ENCODE data around the gene CCDC87. TPM values are rescaled to one million over a fixed set of nuclear protein-coding genes. Genes with fewer than 3 reads are reported as not detected.

CCDC87 gene
- total RNA-seq, 1 donor from 2014 or later, result 0.22 TPM

DNA sequence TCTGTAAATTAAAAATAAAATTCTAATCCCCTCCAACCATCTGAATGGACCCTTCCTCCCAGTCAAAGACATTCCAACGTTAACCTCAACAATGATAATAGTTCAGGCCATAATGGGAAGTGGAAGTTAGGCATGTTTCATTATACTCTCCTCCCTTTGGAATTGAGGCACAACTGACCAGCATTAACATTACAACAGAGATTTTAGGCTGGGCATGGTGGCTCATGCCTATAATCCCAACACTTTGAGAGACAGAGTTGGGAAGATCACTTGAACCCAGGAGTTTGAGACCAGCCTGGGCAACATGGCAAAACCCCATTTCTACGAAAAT, 22.0 kb downstream of the CCDC87 start:
- Mint-ChIP-seq H3K9me3 (peaks cover 14% of the 10 kb centered on the region), H3K27ac (peak overlapping the region; percentile 57), H3K4me3 (peak overlapping the region; percentile 11), H3K36me3 (peaks cover 3% of the 10 kb centered on the region), H3K27me3 (ENCODE audit: insufficient read depth, low read depth) (peaks cover 14% of the 10 kb centered on the region), H3K4me1 (peaks cover 13% of the 10 kb centered on the region)
- Histone ChIP-seq H3F3A (ENCODE audit: low read depth) (peaks cover 14% of the 10 kb centered on the region), H3K4me1 (peaks cover 16% of the 10 kb centered on the region), H3K9ac (no peak overlapping the region), H3K4me3 (no peak overlapping the region), H3K27me3 (no peaks in the 10 kb centered on the region), H3K79me2 (ENCODE audit: low read depth) (no peaks in the 10 kb centered on the region), H2AFZ (replicated peaks) (peak overlapping the region; percentile 75), H3K4me2 (peak overlapping the region; percentile 33), H3K9me3 (ENCODE audit: low read depth) (no peaks in the 10 kb centered on the region), H3K36me3 (no peaks in the 10 kb centered on the region), H3K27ac (peak overlapping the region; percentile 90), H4K20me1 (ENCODE audit: low read depth) (no peaks in the 10 kb centered on the region)
- no peak for DNase-seq (ENCODE audit: low spot score)
- TF ChIP-seq EZH2phosphoT487 (IDR thresholded peaks at IDR 0.05) (no peak), EZH2 (IDR thresholded peaks at IDR 0.05) (no peak)
- TF ChIP-seq, protein P1, sequence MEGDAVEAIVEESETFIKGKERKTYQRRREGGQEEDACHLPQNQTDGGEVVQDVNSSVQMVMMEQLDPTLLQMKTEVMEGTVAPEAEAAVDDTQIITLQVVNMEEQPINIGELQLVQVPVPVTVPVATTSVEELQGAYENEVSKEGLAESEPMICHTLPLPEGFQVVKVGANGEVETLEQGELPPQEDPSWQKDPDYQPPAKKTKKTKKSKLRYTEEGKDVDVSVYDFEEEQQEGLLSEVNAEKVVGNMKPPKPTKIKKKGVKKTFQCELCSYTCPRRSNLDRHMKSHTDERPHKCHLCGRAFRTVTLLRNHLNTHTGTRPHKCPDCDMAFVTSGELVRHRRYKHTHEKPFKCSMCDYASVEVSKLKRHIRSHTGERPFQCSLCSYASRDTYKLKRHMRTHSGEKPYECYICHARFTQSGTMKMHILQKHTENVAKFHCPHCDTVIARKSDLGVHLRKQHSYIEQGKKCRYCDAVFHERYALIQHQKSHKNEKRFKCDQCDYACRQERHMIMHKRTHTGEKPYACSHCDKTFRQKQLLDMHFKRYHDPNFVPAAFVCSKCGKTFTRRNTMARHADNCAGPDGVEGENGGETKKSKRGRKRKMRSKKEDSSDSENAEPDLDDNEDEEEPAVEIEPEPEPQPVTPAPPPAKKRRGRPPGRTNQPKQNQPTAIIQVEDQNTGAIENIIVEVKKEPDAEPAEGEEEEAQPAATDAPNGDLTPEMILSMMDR (IDR thresholded peaks at IDR 0.05), result no peak

DNA sequence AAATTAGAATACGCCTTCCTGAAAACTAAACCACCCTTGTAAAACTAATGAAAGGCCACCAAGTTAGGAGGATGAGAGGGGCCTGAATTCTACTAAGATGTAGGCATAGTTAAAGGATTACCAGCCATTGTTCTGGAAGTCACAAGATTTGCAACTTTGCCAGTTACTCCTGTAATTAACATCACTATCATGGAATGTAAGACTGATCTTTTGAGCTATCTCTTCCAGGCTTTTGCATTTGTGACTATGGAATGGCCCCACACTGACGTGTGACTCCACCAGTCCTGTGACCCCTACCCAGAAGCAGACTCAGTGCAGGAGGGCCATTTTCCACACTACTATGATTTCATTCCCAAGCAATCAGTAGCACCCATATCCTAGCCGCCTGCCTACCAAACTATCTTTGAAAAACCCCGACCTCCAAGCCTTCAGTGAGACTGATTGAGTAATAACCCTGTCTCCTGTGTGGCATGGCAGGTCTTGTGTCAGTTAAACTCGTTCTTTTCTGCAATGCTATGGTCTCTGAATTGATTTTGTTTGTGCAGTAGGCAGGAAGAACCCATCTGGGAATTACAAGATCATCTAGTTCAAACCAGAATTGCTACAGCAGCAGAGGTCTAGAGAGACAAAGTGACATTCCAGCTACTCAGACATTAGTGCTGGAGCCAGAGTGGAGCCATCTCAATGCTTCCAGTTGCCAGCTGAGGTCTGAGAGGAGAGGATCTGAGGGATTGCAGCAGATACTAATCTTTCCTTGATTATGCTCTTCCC, 22.6 kb downstream of the CCDC87 start:
- Histone ChIP-seq H3K4me2 (peak overlapping the region; percentile 33), H3K27ac (peak overlapping the region; percentile 90), H3K9ac (no peak overlapping the region), H3K4me3 (no peak overlapping the region), H3K79me2 (ENCODE audit: low read depth) (no peaks in the 10 kb centered on the region), H3K4me1 (peaks cover 16% of the 10 kb centered on the region), H2AFZ (replicated peaks) (peak overlapping the region; percentile 75), H3K9me3 (ENCODE audit: low read depth) (no peaks in the 10 kb centered on the region), H3K36me3 (no peaks in the 10 kb centered on the region), H3F3A (ENCODE audit: low read depth) (peaks cover 14% of the 10 kb centered on the region), H4K20me1 (ENCODE audit: low read depth) (no peaks in the 10 kb centered on the region), H3K27me3 (no peaks in the 10 kb centered on the region)
- peak overlapping the region; percentile 57 for H3K27ac Mint-ChIP-seq
- peak; percentile 69 for DNase-seq (ENCODE audit: low spot score)
- peaks cover 14% of the 10 kb centered on the region for H3K27me3 Mint-ChIP-seq (ENCODE audit: insufficient read depth, low read depth)
- H3K9me3 Mint-ChIP-seq, result peaks cover 14% of the 10 kb centered on the region
- peaks cover 3% of the 10 kb centered on the region for H3K36me3 Mint-ChIP-seq
- H3K4me1 Mint-ChIP-seq, result peaks cover 13% of the 10 kb centered on the region
- TF ChIP-seq EZH2 (IDR thresholded peaks at IDR 0.05), result no peak
- peak overlapping the region; percentile 11 for H3K4me3 Mint-ChIP-seq

DNA sequence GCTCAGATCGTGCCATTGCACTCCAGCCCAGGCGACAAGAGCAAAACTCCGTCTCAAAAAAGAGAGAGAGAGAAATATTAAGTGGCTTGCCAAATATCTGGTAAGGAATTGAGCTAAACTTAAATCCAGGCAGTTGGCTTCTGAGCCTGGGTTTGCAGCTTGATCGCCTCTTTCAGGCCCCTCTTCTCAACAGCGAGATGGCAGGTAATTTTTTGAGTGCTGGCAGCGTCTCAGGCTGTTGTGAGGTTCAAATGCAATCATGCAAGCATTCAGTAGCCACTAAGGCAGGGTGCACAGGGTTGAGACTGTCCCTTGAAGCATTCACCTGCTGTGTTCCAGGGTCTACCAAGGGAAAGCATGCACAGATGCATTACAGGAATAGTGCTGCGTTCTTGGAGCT, 23.8 kb downstream of the CCDC87 start:
- Mint-ChIP-seq H3K27me3 (ENCODE audit: insufficient read depth, low read depth) (peaks cover 7% of the 10 kb centered on the region), H3K4me3 (no peak overlapping the region), H3K36me3 (no peaks in the 10 kb centered on the region), H3K27ac (no peak overlapping the region), H3K4me1 (peaks cover 13% of the 10 kb centered on the region), H3K9me3 (peaks cover 6% of the 10 kb centered on the region)
- peaks cover 16% of the 10 kb centered on the region for H3K4me1 ChIP-seq
- H3K4me2 ChIP-seq, result no peak overlapping the region
- no peaks in the 10 kb centered on the region for H3K36me3 ChIP-seq
- H3K4me3 ChIP-seq, result no peak overlapping the region
- H3F3A ChIP-seq (ENCODE audit: low read depth), result peaks cover 14% of the 10 kb centered on the region
- no peaks in the 10 kb centered on the region for H3K27me3 ChIP-seq
- no peaks in the 10 kb centered on the region for H4K20me1 ChIP-seq (ENCODE audit: low read depth)
- TF ChIP-seq EZH2phosphoT487 (IDR thresholded peaks at IDR 0.05) (no peak), EZH2 (IDR thresholded peaks at IDR 0.05) (no peak)
- TF ChIP-seq, protein P1 (IDR thresholded peaks at IDR 0.05), result no peak
- H3K9me3 ChIP-seq (ENCODE audit: low read depth), result no peaks in the 10 kb centered on the region
- no peak for DNase-seq (ENCODE audit: low spot score)
- H3K27ac ChIP-seq, result no peak overlapping the region
- H3K9ac ChIP-seq, result no peak overlapping the region
- no peak overlapping the region for H2AFZ ChIP-seq (replicated peaks)
- H3K79me2 ChIP-seq (ENCODE audit: low read depth), result no peaks in the 10 kb centered on the region
